Kidney (tissue), 22 donors: Measurements from ENCODE around the gene ZFP69B. TPM values are rescaled to one million over a fixed set of nuclear protein-coding genes. Genes with fewer than 3 reads are reported as not detected.
A peak's percentile ranks its signal among the peaks of the same experiment; 100 is the strongest.

Experiments
- DNase-seq, 5 donors: peaks; one replicate each; pipeline ENCODE4 v3.0.0-alpha.2; 2013 to 2020
- FAIRE-seq: peaks from 2 replicates; lab custom pipeline; 2012; peaks lifted over from hg19 to GRCh38; lab: Jason Lieb, UNC
- H3K27ac ChIP-seq, 2 donors: one replicate each; pipeline ENCODE4 v1.7.0; 2013; ENCODE audit warnings: low read depth in 2 of 2, low read length in 2 of 2, inconsistent platforms in 1 of 2
- H3K27me3 ChIP-seq: one replicate; pipeline ENCODE4 v1.7.1; 2013; ENCODE audit warnings: low read length, inconsistent platforms; ENCODE audit not compliant: control insufficient read depth, insufficient read depth
- H3K36me3 ChIP-seq, 3 donors: one replicate each; pipeline versions ENCODE4 v1.7.0 to v1.7.1; 2013; ENCODE audit warnings: low read length in 3 of 3, control low read depth in 1 of 3, inconsistent platforms in 1 of 3; ENCODE audit not compliant: insufficient read depth in 3 of 3, control insufficient read depth in 2 of 3
- H3K4me1 ChIP-seq, 3 donors: one replicate each; pipeline versions ENCODE4 v1.7.0 to v1.7.1; 2013; ENCODE audit warnings: low read length in 3 of 3, inconsistent platforms in 1 of 3, low read depth in 1 of 3; ENCODE audit not compliant: control insufficient read depth in 2 of 3, insufficient read depth in 2 of 3
- H3K4me3 ChIP-seq, 3 donors: one replicate each; pipeline versions ENCODE4 v1.7.0 to v1.8.1; 2013; ENCODE audit warnings: low read length in 3 of 3, control low read depth in 1 of 3, inconsistent platforms in 1 of 3
- H3K9ac ChIP-seq, 3 donors: one replicate each; pipeline versions ENCODE4 v1.7.0 to v1.7.1; 2013; ENCODE audit warnings: low read length in 3 of 3, control low read depth in 1 of 3, inconsistent platforms in 1 of 3
- H3K9me3 ChIP-seq, 3 donors: one replicate each; pipeline versions ENCODE4 v1.7.0 to v1.7.1; 2013; ENCODE audit warnings: low read length in 3 of 3, control low read depth in 1 of 3, inconsistent platforms in 1 of 3; ENCODE audit not compliant: control insufficient read depth in 2 of 3, insufficient read depth in 1 of 3
- CTCF ChIP-seq: IDR thresholded peaks from 3 replicates; pipeline ENCODE4 v1.5.1; 2012; ENCODE audit warnings: mild to moderate bottlenecking, moderate library complexity, borderline replicate concordance; ENCODE audit not compliant: insufficient read depth; ENCODE audit errors: extremely low read depth
- intact Hi-C: fragments of 100-400 bp; cut with DNase I; formaldehyde crosslinking; loops from one replicate; pipeline ENCODE4 v1.11.1; 2022
- long read RNA-seq, 10 donors: library from polyadenylated mRNA in 1 of 10; unstranded in 1 of 10; transcript quantifications; one replicate each; pipeline ENCODE4 v2.0.0 and lab custom pipeline, GENCODE V29; 2021 to 2026
- polyA plus RNA-seq: library from polyadenylated mRNA; stranded (reverse); fragments of 350-450 nt; fragmentation: Illumina TruSeq; extraction: RNeasy Lipid Tissue Mini Kit (QIAGEN cat#74804); gene quantifications from one replicate; pipeline ENCODE4 v1.2.3, GENCODE V29; 2014; ENCODE audit warnings: low read depth, low replicate concordance; ENCODE audit not compliant: insufficient read depth
- total RNA-seq: library from RNA; stranded (reverse); fragmentation: NEBNext Ultra II Directional; extraction: Animal tissue kit (Norgen Biotek cat#: 25700); gene quantifications from one replicate; pipeline ENCODE4 v1.2.1, GENCODE V29; 2021
- donor health status: control.
- donor health status: control.
- donor health status: control.
- donor health status: control.
- donor health status: control.
- donor health status: DM: yes; HTN: yes; CAD: no.
- donor health status: Normal renal cell carcinoma (clear cell type).

The ZFP69B gene
- total RNA-seq: 2.1 TPM
- 0.62 TPM for polyA plus RNA-seq
- long read RNA-seq, donor 1, partial matches to known transcripts: 0 of 1 reads
- long read RNA-seq, donor 1, other reads (novel, unspliced or antisense): 0 of 1 reads
- long read RNA-seq, donor 2, partial matches to known transcripts: 0 of 1 reads
- long read RNA-seq, donor 2, other reads (novel, unspliced or antisense): 0 of 1 reads
- long read RNA-seq, donor 3: 0 reads
- long read RNA-seq, donor 4: 0 reads
- long read RNA-seq, donor 5: 0 reads
- long read RNA-seq, donor 6: 0 reads
- long read RNA-seq, donor 7: 0 reads
- long read RNA-seq, donor 8, partial matches to known transcripts: 0 of 1 reads
- long read RNA-seq, donor 8, other reads (novel, unspliced or antisense): 0 of 1 reads
- long read RNA-seq, donor 9: 0 reads
- long read RNA-seq, donor 10, partial matches to known transcripts: 0 of 1 reads
- long read RNA-seq, donor 10, other reads (novel, unspliced or antisense): 0 of 1 reads

GRCh38 chr1:40449684-40450494 lies at the start of gene ZFP69B:
ZFP69B (plus strand) TSS chr1:40450476; CDS start chr1:40450962, 486 bp downstream.
- Histone ChIP-seq H3K4me3 (peak within 1 kb of the TSS; percentile 84 to 92 (median 86)), H3K9ac (peak within 1 kb of the TSS; percentile 83 to 91 (median 84)), H3K9me3 (no peaks in the 10 kb centered on the region), H3K27me3 (no peaks in the 10 kb centered on the region), H3K4me1 (peaks cover 0 to 6% (median 0%) of the 10 kb centered on the region in 3 donors), H3K27ac (peak within 1 kb of the TSS; percentile 28 to 57), H3K36me3 (no peaks in the 10 kb centered on the region)
- FAIRE-seq: no peak
- intact Hi-C loops: no loop called here
- TF ChIP-seq CTCF: no peak
- DNase-seq: peak; percentile 95 to 98 (median 96)

- Histone ChIP-seq H3K4me3 (no peak overlapping the region), H3K36me3 (no peaks in the 10 kb centered on the region), H3K4me1 (no peaks in the 10 kb centered on the region), H3K9ac (no peak overlapping the region), H3K27me3 (no peaks in the 10 kb centered on the region), H3K27ac (no peak overlapping the region), H3K9me3 (no peaks in the 10 kb centered on the region)
- intact Hi-C loops: no loop called here
- no peak for DNase-seq
- TF ChIP-seq CTCF: no peak
- FAIRE-seq: no peak
These were observed 48.6 kb upstream of the ZFP69B start for GRCh38 chr1:40401473-40402201.

- Histone ChIP-seq H3K27me3 (no peaks in the 10 kb centered on the region), H3K9ac (no peak overlapping the region), H3K9me3 (no peaks in the 10 kb centered on the region), H3K4me1 (no peaks in the 10 kb centered on the region), H3K36me3 (peaks cover 0 to 6% (median 0%) of the 10 kb centered on the region in 3 donors), H3K27ac (no peak overlapping the region), H3K4me3 (peak overlapping the region in 1 of 3 donors; percentile 23)
- FAIRE-seq (peak; percentile 92), DNase-seq (peak in 3 of 5 donors; percentile 16 to 65 (median 62))
- intact Hi-C loops: no loop called here
- peak; percentile 79 for TF ChIP-seq CTCF
These were observed 45.4 kb upstream of the ZFP69B start for GRCh38 chr1:40404670-40405462.
